ENCODE measurements around the gene AFDN. TPM values are rescaled to one million over a fixed set of nuclear protein-coding genes. Genes with fewer than 3 reads are reported as not detected.

The AFDN gene
- total RNA-seq, 1 experiment from 2014 or later: 108 TPM

DNA sequence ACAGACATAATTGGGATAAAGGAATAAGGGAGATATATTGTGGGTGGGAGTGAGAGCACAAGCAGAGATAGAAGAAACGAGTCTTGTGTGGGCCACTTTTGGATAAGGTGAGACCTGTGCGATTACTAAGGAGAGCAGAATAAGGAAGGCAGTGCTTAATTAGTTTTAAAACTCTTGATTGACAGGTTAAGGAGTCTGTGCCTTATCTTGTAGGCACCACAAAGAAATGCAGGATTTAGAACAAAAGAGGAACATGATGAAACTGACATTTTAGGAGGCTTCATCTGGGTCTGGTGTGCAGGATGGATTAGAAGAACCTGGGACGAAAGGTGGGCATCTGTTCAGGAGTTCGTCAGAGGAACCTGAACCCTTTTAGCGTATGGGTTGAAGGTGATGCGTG, 100.5 kb downstream of the AFDN start:
- Histone ChIP-seq H3K27ac (no peak overlapping the region), H3K36me3 (ENCODE audit: low read depth) (peaks cover 16% of the 10 kb centered on the region), H3K9me2 (ENCODE audit: insufficient read depth) (no peaks in the 10 kb centered on the region), H2AFZ (no peak overlapping the region), H3K4me1 (replicated peaks; ENCODE audit: insufficient read depth) (no peaks in the 10 kb centered on the region), H3K9me3 (ENCODE audit: insufficient read depth, low read depth) (no peaks in the 10 kb centered on the region), H3K4me3 (no peak overlapping the region), H3K27me3 (ENCODE audit: insufficient read depth, low read depth) (no peaks in the 10 kb centered on the region), H3K79me2 (ENCODE audit: low read depth) (no peaks in the 10 kb centered on the region), H3F3A (ENCODE audit: insufficient read depth, low read depth) (no peaks in the 10 kb centered on the region), H3K4me2 (no peak overlapping the region), H4K20me1 (ENCODE audit: insufficient read depth) (no peaks in the 10 kb centered on the region)
- no TSS peak for BruUV-seq (replicated peaks)
- TF ChIP-seq EZH2 (IDR thresholded peaks at IDR 0.05; ENCODE audit: low read depth): no peak
- TF ChIP-seq, protein P1, sequence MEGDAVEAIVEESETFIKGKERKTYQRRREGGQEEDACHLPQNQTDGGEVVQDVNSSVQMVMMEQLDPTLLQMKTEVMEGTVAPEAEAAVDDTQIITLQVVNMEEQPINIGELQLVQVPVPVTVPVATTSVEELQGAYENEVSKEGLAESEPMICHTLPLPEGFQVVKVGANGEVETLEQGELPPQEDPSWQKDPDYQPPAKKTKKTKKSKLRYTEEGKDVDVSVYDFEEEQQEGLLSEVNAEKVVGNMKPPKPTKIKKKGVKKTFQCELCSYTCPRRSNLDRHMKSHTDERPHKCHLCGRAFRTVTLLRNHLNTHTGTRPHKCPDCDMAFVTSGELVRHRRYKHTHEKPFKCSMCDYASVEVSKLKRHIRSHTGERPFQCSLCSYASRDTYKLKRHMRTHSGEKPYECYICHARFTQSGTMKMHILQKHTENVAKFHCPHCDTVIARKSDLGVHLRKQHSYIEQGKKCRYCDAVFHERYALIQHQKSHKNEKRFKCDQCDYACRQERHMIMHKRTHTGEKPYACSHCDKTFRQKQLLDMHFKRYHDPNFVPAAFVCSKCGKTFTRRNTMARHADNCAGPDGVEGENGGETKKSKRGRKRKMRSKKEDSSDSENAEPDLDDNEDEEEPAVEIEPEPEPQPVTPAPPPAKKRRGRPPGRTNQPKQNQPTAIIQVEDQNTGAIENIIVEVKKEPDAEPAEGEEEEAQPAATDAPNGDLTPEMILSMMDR (conservative IDR thresholded peaks at IDR 0.05): no peak
- ChIA-PET POLR2A (ENCODE audit: unreplicated experiment) (no interaction called here), CTCF (no interaction called here)
- no peak for DNase-seq
- intact Hi-C loops (cut with micrococcal nuclease; ENCODE audit: unreplicated experiment): no loop called here

DNA sequence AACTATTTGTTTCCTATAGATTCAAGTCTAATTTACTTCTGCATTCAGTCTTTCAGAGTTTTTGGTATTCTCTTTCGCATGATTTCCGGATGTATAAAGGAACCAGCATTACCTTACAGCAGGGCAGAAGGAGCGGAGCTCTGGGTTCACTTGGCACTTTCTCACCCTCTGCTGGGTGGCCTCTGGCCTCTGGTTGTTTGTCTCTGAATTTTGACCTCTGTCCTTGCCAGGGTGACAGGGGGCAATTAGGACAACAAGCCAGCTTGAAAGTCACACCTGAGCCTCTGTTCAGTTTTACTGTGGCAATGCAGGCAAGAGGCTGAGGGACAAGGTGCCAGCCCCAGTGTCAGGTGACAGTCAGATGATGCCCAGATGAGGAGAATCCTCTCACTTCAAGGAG, 101.4 kb downstream of the AFDN start:
- Histone ChIP-seq H3K9me2 (ENCODE audit: insufficient read depth) (no peaks in the 10 kb centered on the region), H3K4me1 (replicated peaks; ENCODE audit: insufficient read depth) (no peaks in the 10 kb centered on the region), H3K79me2 (ENCODE audit: low read depth) (no peaks in the 10 kb centered on the region), H3K27me3 (ENCODE audit: insufficient read depth, low read depth) (no peaks in the 10 kb centered on the region), H4K20me1 (ENCODE audit: insufficient read depth) (no peaks in the 10 kb centered on the region), H2AFZ (no peak overlapping the region), H3K27ac (no peak overlapping the region), H3K36me3 (ENCODE audit: low read depth) (peaks cover 9% of the 10 kb centered on the region; the same call in 1 of the 2 replicates), H3F3A (ENCODE audit: insufficient read depth, low read depth) (no peaks in the 10 kb centered on the region), H3K4me3 (no peak overlapping the region), H3K9me3 (ENCODE audit: insufficient read depth, low read depth) (no peaks in the 10 kb centered on the region), H3K4me2 (no peak overlapping the region)
- intact Hi-C loops (cut with micrococcal nuclease; ENCODE audit: unreplicated experiment): no loop called here
- BruUV-seq (replicated peaks): no TSS peak
- DNase-seq: no peak
- POLR2A ChIA-PET (ENCODE audit: unreplicated experiment): interaction anchor here (0.7 kb wide), 1 partner anchor 622 kb away, joined by 4 read pairs; no protein-coding TSS in a partner anchor
- TF ChIP-seq, protein P1 (conservative IDR thresholded peaks at IDR 0.05): no peak
- no peak for TF ChIP-seq EZH2 (IDR thresholded peaks at IDR 0.05; ENCODE audit: low read depth)
- CTCF ChIA-PET: no interaction called here

DNA sequence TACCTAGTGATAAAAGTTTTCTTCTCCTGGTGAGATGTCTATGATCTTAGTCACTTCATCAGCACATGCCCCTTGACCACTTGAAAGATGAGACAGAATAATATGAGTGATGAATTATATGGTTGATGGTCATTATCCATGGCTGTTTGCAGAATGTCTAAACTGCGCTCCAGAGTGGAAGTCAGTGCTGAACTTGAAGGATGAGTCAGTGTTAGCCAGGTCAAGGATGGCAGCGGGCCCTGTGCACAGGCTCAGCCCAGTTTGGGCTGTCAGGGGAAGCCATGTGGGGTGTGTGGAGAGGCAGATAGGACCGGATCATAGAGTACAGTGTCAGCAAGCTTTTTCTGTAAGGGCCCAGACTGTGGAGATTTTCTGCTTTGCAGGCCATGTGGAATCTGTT, 103.6 kb downstream of the AFDN start:
- Histone ChIP-seq H3K4me1 (replicated peaks; ENCODE audit: insufficient read depth) (no peaks in the 10 kb centered on the region), H3K9me2 (ENCODE audit: insufficient read depth) (no peaks in the 10 kb centered on the region), H3K27ac (no peak overlapping the region), H2AFZ (no peak overlapping the region), H4K20me1 (ENCODE audit: insufficient read depth) (peaks cover 7% of the 10 kb centered on the region; the same call in 1 of the 2 replicates), H3K36me3 (ENCODE audit: low read depth) (peaks cover 8% of the 10 kb centered on the region), H3K4me2 (no peak overlapping the region), H3K79me2 (ENCODE audit: low read depth) (no peaks in the 10 kb centered on the region), H3K9me3 (ENCODE audit: insufficient read depth, low read depth) (no peaks in the 10 kb centered on the region), H3K4me3 (no peak overlapping the region), H3F3A (ENCODE audit: insufficient read depth, low read depth) (no peaks in the 10 kb centered on the region), H3K27me3 (ENCODE audit: insufficient read depth, low read depth) (no peaks in the 10 kb centered on the region)
- CTCF ChIA-PET: no interaction called here
- no TSS peak for BruUV-seq (replicated peaks)
- intact Hi-C loops (cut with micrococcal nuclease; ENCODE audit: unreplicated experiment): no loop called here
- POLR2A ChIA-PET (ENCODE audit: unreplicated experiment): no interaction called here
- TF ChIP-seq, protein P1 (conservative IDR thresholded peaks at IDR 0.05): no peak
- TF ChIP-seq EZH2 (IDR thresholded peaks at IDR 0.05; ENCODE audit: low read depth): no peak
- no peak for DNase-seq

Measured in PC-9 (cell line).